NCI-H1092 treated with DMSO at 0.1 percent for 48 hours (cell line): ENCODE results near the gene NT5DC4.

Experiments used
- DNase-seq: peaks from one replicate; lab custom pipeline; 2025; lab: John Stamatoyannopoulos, UW

NT5DC4 gene

DNA sequence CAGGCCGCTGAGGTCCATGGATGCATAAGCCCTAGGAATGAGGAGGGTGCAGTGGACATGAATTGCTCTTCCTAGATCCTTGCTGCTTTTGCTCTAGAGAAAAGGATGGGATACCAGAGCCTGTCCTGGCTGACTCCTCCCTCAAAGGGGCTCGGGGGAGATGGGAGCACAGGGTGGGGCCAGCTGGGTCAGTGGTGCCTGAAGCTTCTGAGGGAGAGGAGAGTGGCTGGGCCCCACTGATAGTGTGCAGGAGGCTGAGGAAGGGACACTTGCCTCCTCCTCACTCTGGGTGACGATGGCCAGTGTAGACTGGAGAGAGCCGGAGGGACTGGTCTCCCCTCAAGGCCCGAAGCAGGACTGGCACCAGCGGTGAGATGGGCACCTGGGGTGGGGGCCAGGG lies at the start of gene NT5DC4:
NT5DC4 (plus strand) TSS at position 236 of the 400 bp plus-strand sequence; CDS start at position 296, 60 bp downstream.
- DNase-seq = no peak

DNA sequence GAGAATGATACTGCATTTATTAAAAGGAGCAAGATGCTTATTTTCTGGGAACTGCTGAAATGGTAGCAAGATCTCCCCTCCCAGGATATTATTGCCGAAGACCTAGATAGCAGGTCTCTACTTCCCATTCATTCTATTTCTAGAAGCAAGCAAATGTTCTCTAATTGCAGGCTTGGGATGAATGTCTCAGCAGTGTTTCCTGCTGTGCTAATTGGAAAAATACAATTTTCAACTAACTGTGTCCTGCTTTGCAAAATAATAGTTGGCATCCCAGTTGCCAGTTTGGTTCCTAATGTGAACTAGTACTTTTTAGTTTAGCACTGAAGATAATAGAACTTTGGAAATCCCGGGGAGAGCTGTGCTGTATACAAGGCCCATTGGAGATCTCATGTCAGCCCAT lies 49.0 kb upstream of the NT5DC4 start:
- DNase-seq = no peak

DNA sequence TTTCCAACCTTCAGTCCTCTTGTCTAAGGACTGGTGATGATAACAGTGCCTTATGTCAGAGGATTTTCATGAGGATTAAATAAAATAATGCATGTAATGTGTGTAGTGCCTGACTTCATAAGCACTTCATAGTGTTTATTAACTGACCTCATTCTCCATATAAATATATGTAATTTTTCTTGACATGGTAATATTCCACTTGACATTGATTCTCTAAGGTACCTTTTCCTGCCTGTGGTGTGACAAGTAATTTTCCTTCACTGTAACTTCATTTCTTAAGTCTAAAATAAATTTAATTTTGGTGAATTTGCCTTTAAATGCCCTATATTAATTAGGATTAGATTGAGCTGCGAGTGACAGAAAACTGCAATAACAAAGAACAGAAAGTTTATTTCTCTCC lies 47.8 kb upstream of the NT5DC4 start:
- no peak for DNase-seq

DNA sequence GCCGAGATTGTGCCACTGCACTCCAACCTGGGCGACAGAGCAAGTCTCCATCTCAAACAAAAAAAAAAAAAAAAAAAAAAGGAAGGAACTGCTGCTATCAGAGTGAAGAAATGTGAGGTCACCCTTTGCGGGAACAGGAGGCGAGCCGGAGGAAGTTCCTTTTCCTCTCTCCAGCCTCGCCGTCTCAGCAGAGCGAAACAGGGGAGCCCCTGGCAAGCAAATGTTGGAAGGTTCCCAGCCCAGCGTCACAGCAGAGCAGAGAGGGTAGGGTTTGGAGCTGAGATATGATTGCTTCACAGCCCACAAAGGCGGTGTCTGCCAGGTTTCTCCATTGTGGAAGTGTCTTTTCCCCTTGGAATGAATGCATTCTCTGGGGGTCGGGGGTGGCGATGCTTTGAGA lies 46.6 kb upstream of the NT5DC4 start:
- DNase-seq = no peak

DNA sequence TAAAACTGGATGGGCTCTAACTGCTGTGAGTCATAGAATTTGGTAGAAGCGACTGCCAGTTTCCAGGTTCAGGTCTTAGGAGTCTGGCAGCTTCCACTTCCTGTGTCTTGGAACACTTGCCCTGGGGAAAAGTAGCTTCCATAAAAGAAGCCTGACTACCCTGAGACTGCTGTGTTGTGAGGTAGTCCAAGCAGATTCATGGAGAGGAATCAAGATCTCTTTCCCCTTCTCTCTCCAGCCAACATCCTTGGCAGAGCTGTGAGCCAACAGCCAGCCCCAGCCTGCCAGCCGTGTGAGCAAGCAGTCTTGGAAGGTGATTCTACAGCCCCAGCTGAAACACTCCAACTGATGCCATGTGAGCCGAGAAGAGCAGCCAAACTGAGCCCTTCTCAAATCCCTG lies 41.3 kb upstream of the NT5DC4 start:
- DNase-seq = no peak

DNA sequence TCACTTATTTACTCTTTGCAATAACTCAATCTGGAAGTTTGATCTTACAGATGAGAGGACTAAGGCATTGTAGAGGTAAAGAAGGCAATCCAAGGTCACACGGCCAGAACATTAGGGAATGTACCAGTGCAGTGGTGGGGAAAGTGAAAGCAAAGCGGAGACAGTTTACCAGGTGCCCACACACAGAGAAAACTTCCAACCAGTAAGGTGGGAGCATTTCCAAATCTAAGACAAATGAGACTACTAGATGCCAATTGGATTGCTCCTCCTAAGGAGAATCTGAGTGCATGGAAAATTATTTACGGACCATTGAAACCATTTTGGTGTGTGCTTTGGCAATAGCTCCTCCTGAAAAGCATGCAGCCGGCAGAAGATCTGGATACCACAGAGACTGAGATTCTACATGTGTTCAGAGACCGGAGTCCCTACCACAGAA lies 40.1 kb upstream of the NT5DC4 start:
- no peak for DNase-seq

DNA sequence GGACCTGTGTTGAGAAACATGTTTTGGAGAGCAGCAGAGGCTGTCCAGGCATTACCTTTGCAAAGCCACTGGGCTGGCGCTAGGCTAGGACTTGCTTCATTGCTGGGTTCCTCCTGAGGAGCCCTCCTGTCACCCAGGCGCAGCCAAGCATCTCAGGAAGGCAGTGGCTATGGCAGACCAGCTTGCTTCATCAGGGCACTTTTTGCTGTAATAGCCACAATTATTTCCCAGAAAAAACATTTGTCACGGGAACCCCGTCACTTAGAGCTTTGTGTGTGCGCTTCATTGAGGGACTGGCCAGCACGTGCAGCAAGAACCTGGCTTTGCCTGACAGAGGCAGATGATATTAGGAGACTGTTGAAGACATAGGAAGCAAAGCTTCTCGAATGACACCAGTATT lies 38.7 kb upstream of the NT5DC4 start:
- DNase-seq = no peak

DNA sequence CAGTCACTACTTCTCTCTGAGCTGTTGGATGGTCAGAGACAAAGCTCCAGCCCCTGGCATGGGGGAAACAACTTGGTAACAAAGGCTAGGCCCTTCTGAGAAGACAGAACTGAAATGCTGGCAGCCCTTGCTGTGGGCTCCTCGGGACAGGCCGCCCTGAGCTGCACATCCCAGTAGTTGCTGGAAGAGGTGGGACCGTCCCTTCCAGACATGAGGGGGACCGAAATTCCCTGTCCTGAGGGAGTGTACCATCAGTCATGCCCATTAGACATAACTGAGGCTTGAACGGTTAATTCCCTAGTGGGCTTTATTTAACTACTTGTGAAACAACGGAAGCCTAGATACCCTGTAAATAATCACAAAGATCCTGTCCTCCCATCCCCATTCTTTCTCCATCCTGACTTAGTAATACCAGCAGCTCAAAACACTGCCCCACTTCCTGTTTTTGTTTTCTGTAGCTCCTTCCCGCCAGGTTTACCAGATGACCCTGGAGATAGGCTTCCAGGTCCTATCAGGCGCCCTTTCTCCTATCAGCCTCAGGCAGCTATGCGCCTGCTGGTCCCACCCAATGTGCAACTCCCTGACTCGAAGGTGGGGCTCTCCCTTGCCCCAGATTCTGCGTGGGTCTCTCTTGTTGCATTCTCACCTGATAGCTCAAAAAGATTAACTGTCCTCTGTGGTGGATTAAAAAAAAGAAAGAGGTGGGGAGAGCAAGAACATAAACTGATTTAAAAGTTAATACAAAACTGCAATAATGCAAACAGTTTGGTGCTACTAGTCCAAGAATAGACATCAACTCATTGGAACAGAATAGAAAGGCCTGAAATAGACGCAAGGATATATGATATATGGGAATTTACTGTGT lies 37.0 kb upstream of the NT5DC4 start:
- DNase-seq = no peak

DNA sequence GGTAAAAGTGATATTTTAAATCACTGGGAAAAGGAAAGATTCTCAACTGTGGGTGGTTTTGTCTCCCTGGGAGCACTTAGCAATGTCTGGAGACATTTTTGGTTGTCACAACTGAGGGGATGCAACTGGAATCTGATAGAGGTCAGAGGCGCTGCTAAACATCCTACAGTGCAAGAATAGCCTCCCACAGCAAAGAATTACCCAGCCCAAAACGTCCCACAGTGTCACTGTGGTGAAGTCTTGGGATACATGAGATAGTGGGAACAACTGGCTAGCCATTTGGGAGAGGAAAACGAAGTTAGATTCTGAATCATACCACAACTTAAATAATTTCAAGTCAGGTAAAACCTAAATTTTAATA lies 36.4 kb upstream of the NT5DC4 start:
- no peak for DNase-seq

DNA sequence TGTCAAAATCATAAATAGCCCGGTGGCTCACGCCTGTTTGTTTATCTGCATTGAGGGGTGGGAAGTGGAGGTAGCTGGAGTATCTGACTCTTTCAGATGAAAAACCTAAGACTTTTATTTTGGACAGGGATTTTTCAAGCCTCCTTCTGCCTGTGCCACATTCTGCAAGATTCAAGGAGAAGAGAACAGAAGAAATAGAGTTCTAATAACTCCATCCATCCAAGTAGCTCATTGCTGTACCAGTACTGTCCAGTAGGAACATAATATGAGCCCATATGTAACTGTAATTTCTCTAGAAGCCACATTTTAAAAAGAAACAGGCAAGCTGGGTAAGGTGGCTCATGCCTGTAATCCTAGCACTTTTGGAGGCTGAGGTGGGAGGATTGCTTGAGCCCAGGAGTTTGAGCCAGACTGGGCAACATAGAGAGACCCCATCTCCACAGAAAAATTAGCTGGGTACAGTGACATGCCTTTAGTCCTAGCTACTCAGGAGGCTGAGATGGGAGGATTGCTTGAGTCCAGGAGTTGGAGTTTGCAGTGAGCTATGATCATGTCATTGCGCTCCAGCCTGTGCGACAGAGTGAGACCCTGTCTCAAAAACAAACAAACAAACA lies 35.4 kb upstream of the NT5DC4 start:
- no peak for DNase-seq

DNA sequence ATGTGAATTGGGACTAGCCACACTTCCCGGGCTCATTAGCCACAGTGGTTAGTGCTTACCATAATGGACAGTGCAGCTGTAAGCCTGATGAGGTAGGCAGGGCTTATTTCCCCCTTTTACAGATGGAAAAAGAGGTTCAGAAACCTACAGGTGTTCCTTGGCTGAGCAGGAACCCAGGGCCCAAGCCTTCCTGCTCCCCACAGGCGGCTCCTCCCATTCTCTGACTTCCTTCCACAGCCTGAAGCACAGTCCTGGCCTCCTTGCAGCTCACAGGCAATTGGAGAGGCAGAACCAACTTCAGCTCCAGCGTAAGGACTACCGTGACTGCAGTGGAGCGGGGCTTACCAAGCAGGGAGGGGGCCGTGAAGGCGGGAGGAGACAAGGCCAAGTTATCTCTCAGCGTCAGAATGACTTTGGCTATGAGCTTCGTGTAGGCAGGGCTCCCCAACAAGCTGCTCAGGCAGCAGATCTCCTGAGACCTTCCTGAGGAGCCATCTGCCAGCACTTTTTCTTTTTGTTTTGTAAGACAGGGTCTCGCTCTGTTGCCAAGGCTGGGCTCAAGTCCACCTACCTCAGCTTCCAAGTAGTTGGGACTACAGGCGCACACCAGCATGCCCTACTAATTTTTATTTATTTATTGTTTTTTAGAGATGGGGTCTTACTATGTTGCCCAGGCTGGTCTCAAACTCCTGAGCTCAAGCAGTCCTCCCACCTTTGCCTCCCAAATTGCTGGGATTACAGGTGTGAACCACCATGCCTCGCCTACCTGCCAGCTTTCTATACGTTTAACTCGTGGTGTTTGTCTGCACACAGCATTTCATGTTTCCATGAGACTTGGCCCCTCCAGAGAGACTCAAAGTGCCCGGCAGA lies 34.2 kb upstream of the NT5DC4 start:
- no peak for DNase-seq

DNA sequence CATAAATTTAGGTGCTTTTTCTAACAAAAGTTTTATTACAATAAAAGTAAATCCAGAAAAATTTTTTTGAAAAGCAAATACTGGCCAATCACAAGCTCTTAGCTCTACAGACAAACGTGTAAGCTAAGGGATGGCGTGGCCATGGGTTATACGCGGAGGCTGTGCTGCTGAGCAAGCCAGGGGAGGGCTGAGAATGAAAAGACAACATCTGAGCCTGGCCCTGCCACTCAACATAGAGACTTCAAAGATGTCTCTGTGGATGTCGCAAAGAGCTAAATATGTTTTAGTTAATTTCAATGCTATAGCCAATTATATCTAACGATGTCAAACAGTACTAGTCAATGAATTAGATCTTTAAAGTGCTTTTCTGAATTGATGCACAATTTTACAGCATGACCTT lies 33.3 kb upstream of the NT5DC4 start:
- DNase-seq = no peak

DNA sequence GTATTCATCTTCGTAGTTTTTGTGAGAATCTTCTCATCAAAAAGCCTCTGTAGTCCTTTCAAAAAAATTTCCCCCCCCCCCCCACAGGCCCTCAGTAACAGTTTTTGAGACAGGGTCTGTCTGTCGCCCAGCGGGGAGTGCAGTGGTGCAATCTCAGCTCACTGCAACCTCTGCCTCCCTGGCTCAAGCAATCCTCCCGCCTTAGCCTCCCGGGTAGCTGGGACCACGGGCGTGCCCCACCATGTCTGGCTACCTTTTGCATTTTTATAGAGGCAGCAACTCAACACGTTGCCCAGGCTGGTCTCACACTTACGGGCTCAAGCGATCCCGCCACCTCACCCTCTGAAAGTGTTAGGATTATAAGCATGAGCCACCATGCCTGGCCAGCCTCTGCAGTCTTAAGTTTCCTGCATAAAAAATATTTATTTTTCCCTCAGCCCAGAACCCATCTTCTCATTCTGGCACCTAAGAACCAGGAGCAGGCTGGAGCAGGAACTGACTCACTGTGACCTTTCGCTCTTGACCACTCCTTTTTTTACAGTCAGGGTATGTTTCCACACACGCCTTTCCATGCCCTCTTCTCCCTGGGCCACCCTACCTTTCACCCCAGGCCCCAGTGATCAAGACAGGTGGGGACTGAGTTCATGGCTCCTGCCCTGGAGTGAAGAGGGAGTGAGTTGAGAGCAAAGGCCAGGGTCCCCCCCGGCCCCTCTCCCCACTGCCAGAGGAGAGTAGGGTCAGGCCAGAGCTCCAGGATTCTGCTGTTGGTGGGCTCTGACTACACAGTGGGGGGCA lies 32.5 kb upstream of the NT5DC4 start:
- no peak for DNase-seq

DNA sequence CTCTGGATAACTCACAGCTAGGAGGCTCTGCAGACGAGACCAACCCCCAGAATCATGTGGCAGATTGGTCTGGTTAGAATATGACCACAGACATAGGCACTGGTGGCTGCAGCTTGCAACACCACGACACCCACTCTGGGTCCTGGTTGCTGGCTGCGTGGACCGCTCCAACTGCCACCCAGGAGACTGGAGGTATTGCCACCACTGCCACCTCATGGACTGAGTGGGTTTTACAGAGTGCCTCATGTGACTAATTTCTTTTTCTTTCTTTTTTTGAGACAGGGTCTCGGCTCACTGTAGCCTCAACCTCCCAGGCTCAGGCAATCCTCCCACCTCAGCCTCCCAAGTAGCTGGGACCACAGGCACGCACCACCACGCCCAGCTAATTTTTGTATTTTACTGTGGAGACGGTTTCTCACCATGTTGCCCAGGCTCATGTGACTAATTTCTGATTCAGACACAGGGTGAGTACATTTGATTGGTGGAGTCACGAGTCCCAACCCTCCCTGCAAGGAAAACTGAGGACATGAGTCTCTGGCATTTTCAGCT lies 29.9 kb upstream of the NT5DC4 start:
- peak; percentile 4 for DNase-seq

DNA sequence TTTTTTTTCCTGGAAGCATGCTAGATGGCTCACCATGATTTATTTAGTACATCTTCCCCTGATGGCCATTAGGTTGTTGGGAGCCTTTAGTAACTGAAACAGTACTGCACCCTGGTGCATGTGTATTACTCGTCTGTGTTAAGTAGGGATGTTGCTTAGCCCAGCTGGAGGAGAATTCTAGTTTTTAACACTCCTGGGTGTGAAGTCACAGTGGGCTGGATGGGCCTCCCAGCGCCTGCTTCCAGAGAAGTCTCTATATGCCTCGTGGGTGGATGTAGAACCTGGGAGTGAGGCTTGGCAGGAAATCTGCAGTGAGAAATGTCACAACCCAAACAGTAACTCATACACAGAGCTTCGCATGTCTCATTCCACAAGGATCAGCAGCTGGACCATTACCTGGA lies 28.9 kb upstream of the NT5DC4 start:
- DNase-seq = no peak

DNA sequence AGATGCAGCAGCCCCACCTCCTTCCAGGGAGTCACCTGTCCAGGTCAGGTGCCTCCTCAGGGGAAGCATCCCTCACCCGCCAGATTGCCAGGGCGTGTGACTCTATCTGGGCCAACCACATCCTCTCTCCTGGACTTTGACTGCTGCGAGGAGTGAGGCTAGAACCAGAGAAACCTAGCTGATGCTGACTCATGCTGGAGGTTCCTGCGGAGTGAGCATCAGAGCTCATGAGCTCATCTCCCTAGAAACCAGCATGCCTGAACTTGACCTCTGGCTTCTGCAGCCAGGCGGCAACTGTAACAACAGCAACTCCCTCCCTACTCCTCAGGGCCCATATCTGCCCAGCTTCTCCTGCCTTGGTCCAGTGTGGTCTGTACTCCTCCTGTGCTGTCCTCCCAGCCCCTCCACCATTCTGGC lies 28.3 kb upstream of the NT5DC4 start:
- DNase-seq = no peak

DNA sequence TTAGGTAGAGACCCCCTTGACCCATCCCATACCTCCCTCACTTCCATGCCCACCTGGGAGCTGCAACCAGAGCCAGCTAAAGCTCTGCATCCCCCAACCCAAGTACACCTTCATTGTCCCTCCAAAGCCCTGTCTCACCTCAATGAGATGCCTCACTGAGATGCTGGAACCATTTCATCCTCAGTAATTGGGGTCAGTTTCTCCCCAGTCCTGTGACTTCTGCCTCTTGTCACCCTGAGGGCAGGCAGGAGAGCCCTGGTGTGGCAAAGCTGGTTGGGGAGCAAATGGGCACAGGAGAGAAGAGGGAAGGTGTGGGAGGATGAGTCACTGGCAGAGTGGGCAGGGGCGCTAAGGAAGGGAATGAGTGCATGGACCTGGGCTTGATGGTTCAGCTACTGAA lies 27.9 kb upstream of the NT5DC4 start:
- no peak for DNase-seq

DNA sequence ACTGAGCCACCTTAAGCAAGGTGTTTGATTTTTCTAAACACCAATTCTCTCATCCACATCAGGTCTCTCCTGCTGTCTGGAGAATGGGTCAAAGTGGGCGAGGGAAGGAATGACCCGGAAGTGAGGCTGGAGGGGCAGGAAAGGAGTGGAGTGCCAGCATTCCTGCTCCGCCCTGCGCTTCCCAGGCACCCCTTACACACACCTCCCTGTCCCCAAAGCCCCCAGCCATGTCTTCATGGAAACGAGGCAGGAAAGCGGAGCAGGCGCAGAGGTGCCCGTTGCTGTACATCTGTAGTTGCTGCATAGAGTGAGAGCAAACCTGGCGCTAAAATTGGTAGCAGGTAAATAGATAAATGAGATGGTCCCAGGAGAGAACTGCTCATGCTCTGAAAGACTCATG lies 27.2 kb upstream of the NT5DC4 start:
- no peak for DNase-seq

DNA sequence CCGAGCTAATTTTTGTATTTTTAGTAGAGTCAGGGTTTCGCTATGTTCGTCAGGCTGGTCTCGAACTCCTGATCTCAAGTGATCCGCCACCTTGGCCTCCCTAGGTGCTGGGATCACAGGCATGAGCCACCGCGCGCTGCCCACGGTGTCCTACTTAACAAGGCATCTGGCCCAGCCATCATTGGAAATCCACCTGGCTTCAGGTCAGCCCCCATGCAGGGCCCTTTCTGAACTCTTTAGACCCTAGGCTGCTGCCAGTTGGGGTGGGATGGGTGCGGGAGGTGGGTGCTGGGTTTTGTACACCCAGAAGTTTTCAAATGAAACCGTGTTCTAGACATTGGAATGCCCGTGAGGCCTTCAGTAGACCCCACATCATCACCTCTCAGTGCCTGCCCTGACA lies 26.6 kb upstream of the NT5DC4 start:
- DNase-seq = no peak

DNA sequence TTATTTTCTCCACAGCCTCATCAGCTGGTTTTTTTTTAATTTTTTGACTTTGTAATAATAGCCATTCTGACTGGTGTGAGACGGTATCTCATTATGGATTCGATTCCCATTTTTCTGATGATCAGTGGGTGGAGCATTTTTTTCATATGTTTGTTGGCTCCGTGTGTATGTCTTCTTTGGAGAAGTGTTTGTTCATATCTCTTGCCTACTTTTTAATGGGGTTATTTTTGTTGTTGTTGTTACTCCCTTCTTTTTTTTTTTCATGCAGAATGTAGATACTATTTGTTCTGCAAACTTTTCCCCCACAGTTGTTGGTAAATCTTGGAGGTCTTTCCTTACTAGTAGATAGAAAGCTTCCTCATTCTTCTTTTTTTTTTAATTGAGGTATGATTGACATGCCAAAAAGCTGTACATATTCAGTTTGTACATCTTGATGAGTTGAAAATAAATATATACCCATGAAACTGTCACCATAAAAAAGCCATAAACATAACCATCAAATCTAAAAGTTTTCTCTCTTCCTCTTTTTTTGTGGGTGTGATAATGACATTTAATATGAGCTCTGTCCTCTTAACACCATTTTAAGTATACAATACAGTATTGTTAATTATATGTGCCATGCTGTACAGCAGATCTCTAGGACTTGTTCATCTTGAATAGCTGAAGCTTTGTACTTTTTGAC lies 21.8 kb upstream of the NT5DC4 start:
- no peak for DNase-seq
